LNCaP clone FGC (cell line): ENCODE measurements around the gene IQGAP2.

Experiments
- DNase-seq: peaks from one replicate; pipeline ENCODE4 v3.0.0-alpha.2; 2011; ENCODE audit warnings: low read depth
- H3K4me3 ChIP-seq: 2 replicates; pipeline ENCODE4 v1.5.1; 2011; ENCODE audit warnings: mild to moderate bottlenecking, low read depth, low read length, control low read depth
- CTCF ChIP-seq: IDR thresholded peaks from 2 replicates; pipeline ENCODE4 v1.5.1; 2012; ENCODE audit warnings: mild to moderate bottlenecking; ENCODE audit not compliant: control insufficient read depth, insufficient read depth; ENCODE audit errors: extremely low read depth

The IQGAP2 gene

DNA sequence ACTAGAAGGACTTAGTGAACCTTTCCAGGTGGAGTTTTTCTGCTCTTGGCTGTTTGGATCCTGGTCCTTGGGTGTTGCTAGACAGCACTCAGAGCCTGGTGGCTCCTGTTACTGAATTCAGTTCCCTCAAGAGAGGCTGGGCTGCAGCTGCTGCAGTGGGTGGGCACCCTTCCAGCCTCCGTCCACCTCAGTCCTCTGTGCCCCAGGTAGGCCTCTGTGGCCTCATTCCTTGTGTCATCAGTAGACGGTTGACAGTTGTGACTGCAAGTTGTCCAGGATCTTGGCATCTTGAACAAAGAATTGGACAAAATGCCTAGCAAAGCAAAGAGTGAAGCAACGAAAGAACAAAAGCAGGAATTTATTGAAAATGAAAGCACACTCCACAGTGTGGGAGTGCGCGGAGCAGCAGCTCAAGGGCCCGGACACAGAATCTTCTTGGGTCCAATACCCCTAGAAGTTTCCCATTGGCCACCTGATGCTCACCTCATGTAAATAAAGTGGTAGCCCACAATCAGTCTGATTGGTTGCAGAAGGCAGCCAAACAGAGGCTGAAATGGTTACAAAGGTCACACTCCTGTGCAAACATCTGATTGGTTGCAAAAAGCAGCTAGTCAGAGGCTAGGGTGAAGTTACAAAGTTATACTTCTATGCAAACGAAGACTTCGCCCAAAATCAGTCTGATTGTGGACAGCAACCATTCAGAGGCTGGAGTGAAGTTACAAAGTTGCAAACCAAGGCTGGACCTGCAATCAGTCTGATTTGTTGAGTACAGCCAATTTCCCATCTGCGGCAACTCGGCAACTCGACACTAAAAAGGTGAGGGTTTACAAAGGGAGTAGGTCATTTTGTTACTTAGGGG, 352.9 kb downstream of the IQGAP2 start:
- DNase-seq = no peak
- no peak for TF ChIP-seq CTCF
- no peak overlapping the region for H3K4me3 ChIP-seq

DNA sequence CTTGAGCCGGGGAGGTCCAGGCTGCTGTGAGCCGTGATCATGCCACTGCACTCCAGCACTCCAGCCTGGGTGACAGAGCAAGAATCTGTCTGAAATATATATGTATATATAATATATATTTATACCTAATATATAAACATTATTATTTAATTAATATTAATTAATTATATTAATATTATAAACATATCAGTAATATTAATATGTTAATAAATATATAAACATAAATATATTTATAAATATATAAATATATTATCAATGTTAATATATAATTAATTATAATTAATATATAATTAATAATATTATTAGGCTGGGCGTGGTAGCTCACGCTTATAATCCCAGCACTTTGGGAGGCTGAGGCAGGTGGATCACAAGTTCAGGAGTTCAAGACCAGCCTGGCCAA, 354.0 kb downstream of the IQGAP2 start:
- no peak for TF ChIP-seq CTCF
- H3K4me3 ChIP-seq = no peak overlapping the region
- no peak for DNase-seq
